Measurements from ENCODE around the gene MORN1.

DNA sequence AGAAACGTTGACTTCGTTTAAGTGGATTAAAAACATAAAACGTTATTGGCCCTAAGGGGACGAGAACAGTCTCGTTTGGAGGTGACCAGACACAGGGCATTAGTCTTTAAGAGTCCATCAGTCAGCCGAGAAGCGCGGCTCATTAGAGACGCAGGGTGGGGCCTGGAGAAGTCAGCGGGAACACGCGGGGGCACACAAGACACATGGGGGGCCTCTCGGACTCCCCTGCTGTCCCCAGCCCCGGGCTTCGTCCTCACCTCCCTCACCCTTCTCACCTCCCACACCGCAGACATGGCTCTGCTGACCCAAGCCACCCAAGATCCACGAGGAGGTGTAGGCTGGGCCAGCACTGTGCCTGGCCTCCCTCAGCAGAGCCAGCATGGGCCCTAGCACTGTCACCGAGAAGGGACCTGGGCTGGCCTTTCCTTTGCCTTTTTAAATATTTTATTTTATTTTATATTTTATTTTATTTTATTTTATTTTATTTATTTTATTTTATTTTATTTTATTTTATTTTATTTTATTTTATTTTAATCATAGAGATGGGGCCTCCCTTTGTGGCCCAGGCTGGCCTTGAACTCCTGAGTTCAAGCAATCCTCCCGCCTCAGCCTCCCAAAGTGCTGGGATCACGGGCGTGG lies 48.9 kb downstream of the MORN1 start:
- no peak for TF ChIP-seq CTCF (IDR thresholded peaks at IDR 0.05; ENCODE audit: poor library complexity)
- no peak for TF ChIP-seq EZH2 (IDR thresholded peaks at IDR 0.05; ENCODE audit: borderline replicate concordance)
- no peak for TF ChIP-seq EZH2phosphoT487 (IDR thresholded peaks at IDR 0.05; ENCODE audit: low read depth, severe bottlenecking, unreplicated experiment)

All from hepatocyte (in vitro differentiated cells).